Neural progenitor cell (in vitro differentiated cells): ENCODE results near the gene CBLC.

ENCODE experiments used
- EZH2phosphoT487 ChIP-seq: fragments of 200-600 bp; sonication (generic); IDR thresholded peaks from 2 replicates; pipeline ENCODE4 v1.6.1; 2017; ENCODE audit warnings: antibody characterized with exemption
- TF ChIP-seq, protein P1 (sequence below): fragments of 200-600 bp; sonication (generic); IDR thresholded peaks from 2 replicates; pipeline ENCODE4 v1.5.1; 2017; ENCODE audit warnings: antibody characterized with exemption, mild to moderate bottlenecking

- TF ChIP-seq, protein P1, sequence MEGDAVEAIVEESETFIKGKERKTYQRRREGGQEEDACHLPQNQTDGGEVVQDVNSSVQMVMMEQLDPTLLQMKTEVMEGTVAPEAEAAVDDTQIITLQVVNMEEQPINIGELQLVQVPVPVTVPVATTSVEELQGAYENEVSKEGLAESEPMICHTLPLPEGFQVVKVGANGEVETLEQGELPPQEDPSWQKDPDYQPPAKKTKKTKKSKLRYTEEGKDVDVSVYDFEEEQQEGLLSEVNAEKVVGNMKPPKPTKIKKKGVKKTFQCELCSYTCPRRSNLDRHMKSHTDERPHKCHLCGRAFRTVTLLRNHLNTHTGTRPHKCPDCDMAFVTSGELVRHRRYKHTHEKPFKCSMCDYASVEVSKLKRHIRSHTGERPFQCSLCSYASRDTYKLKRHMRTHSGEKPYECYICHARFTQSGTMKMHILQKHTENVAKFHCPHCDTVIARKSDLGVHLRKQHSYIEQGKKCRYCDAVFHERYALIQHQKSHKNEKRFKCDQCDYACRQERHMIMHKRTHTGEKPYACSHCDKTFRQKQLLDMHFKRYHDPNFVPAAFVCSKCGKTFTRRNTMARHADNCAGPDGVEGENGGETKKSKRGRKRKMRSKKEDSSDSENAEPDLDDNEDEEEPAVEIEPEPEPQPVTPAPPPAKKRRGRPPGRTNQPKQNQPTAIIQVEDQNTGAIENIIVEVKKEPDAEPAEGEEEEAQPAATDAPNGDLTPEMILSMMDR: no peak
- no peak for TF ChIP-seq EZH2phosphoT487
Measured at GRCh38 chr19:44848036-44848811, 70.5 kb downstream of the CBLC start.
